ENCODE results near the gene SERINC1.

DNA sequence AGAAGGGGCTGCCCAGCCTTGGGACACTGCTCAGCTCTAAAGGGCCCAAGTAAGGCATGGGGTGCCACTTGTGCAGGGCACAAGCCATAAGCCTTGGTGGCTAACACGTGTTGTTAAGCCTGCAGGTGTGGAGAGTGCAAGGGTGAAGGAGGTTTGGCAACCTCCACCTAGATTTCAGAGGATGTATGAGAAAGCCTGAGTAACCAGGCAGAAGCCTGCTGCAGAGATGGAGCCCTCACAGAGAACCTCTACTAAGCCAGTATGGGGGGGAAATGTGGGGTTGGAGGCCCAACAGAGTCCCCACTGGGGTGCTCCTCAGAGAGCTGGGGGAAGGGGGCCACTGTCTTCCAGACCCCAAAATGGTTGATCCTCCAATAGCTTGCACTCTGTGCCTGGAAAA is 32.6 kb downstream of the SERINC1 start:
- no peak for TF ChIP-seq EZH2 (IDR thresholded peaks at IDR 0.05; ENCODE audit: low read length, missing control alignments)
- TF ChIP-seq, protein P1, sequence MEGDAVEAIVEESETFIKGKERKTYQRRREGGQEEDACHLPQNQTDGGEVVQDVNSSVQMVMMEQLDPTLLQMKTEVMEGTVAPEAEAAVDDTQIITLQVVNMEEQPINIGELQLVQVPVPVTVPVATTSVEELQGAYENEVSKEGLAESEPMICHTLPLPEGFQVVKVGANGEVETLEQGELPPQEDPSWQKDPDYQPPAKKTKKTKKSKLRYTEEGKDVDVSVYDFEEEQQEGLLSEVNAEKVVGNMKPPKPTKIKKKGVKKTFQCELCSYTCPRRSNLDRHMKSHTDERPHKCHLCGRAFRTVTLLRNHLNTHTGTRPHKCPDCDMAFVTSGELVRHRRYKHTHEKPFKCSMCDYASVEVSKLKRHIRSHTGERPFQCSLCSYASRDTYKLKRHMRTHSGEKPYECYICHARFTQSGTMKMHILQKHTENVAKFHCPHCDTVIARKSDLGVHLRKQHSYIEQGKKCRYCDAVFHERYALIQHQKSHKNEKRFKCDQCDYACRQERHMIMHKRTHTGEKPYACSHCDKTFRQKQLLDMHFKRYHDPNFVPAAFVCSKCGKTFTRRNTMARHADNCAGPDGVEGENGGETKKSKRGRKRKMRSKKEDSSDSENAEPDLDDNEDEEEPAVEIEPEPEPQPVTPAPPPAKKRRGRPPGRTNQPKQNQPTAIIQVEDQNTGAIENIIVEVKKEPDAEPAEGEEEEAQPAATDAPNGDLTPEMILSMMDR (conservative IDR thresholded peaks at IDR 0.05 in 1 of 2, IDR thresholded peaks at IDR 0.05 in 1 of 2; ENCODE audit: low read depth in 1 of 2, low read length in 2 of 2), result no peak
